GM12801 (cell line): ENCODE data around the gene PCDH9.

Source experiments
- CTCF ChIP-seq: IDR thresholded peaks from one replicate; pipeline ENCODE4 v1.5.1; 2011; ENCODE audit warnings: control low read depth; ENCODE audit not compliant: insufficient read length; ENCODE audit errors: extremely low read depth

Gene PCDH9

DNA sequence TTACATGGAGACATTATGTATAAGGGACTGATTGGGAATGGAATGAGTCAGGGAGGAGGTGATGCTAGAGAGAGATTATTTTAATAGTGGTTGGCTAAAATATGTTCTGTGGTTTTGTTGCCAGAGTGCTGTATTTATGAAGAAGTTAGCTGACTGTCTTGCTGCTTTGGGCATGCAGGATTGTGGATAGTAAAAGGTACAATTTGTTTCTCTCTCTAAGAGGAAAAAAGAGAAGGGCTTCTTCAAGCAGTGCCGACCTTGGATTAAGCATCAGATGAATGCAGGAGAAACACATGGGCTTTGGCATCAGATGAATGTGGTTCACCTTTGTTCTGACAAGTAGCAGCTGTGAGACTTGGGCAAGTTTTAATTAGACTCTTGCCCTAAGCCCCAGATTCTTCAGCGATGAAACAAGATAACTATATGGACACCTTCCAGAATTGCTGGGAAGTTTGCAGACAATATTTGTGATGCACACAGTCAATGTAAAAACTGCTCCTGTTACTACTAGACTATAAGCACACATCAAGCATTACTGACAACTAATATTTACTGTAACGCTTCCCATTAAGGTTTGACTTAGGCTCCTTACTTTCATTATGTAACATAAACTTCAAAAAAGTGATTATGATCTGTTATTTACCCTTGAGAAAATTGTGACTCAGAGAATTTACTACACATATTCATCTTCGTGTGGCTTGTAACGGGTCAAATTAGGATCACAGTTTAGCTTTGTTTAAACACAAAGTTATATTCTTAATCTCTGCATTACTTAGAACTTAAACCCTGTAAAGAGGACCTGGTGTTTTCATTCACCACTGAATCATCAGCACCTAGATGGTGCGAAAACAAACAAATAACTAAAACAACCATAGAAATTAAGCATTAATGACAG lies 824.0 kb downstream of the PCDH9 start:
- no peak for TF ChIP-seq CTCF

- TF ChIP-seq CTCF: no peak
Measured at GRCh38 chr13:66402546-66402945, 827.6 kb downstream of the PCDH9 start.

GRCh38 chr13:66402066-66402465 lies 828.1 kb downstream of the PCDH9 start:
- no peak for TF ChIP-seq CTCF

GRCh38 chr13:66400292-66400691 lies 829.8 kb downstream of the PCDH9 start:
- TF ChIP-seq CTCF: no peak

- no peak for TF ChIP-seq CTCF
Measured at GRCh38 chr13:66399873-66400272, 830.3 kb downstream of the PCDH9 start.

- TF ChIP-seq CTCF: no peak
Measured at GRCh38 chr13:66397133-66397532, 833.0 kb downstream of the PCDH9 start.

GRCh38 chr13:66391322-66391721 lies 838.8 kb downstream of the PCDH9 start:
- no peak for TF ChIP-seq CTCF
